Stimulated activated naive CD4-positive, alpha-beta T cell (primary cell): ENCODE data around the gene MVB12B.

Source experiments
- DNase-seq, 6 experiments: peaks; one replicate each; lab custom pipeline; 2025; lab: John Stamatoyannopoulos, UW

The MVB12B gene

GRCh38 chr9:126494746-126495145, 168.1 kb downstream of the MVB12B start:
- DNase-seq = no peak

GRCh38 chr9:126495411-126496180, 169.0 kb downstream of the MVB12B start:
- DNase-seq = no peak

GRCh38 chr9:126496181-126496576, 169.6 kb downstream of the MVB12B start:
- no peak for DNase-seq

- no peak for DNase-seq
Observed at GRCh38 chr9:126496781-126497659, 170.4 kb downstream of the MVB12B start.

- no peak for DNase-seq
Observed at GRCh38 chr9:126497660-126498275, 171.1 kb downstream of the MVB12B start.

GRCh38 chr9:126498331-126498730, 171.7 kb downstream of the MVB12B start:
- no peak for DNase-seq

GRCh38 chr9:126499005-126499910, 172.6 kb downstream of the MVB12B start:
- DNase-seq = peak in 3 of 6 experiments; percentile 29 to 67 (median 62)

GRCh38 chr9:126499911-126500599, 173.4 kb downstream of the MVB12B start:
- DNase-seq = no peak

- peak; percentile 17 to 74 (median 56) for DNase-seq
Observed at GRCh38 chr9:126500600-126501382, 174.2 kb downstream of the MVB12B start.

GRCh38 chr9:126501383-126502331, 175.0 kb downstream of the MVB12B start:
- no peak for DNase-seq

- DNase-seq = no peak
Observed at GRCh38 chr9:126502417-126503332, 176.0 kb downstream of the MVB12B start.

- DNase-seq = no peak
Observed at GRCh38 chr9:126503333-126504085, 176.9 kb downstream of the MVB12B start.

GRCh38 chr9:126504086-126504976, 177.7 kb downstream of the MVB12B start:
- no peak for DNase-seq

GRCh38 chr9:126504977-126505455, 178.4 kb downstream of the MVB12B start:
- DNase-seq = no peak

GRCh38 chr9:126505697-126506346, 179.2 kb downstream of the MVB12B start:
- no peak for DNase-seq
